GM19238 (cell line): ENCODE data around the gene AFF3.
"Not testable (repeated sequence)": the region's sequence is repeated elsewhere in the genome, so short reads cannot be mapped to it uniquely, and the experiment has no call there.

Experiments used
- DNase-seq: peaks from one replicate; pipeline ENCODE4 v3.0.0; 2011; ENCODE audit warnings: low spot score; ENCODE audit not compliant: insufficient read length

AFF3 gene

GRCh38 chr2:99672766-99673350 lies 469.5 kb downstream of the AFF3 start:
- no peak for DNase-seq

DNA sequence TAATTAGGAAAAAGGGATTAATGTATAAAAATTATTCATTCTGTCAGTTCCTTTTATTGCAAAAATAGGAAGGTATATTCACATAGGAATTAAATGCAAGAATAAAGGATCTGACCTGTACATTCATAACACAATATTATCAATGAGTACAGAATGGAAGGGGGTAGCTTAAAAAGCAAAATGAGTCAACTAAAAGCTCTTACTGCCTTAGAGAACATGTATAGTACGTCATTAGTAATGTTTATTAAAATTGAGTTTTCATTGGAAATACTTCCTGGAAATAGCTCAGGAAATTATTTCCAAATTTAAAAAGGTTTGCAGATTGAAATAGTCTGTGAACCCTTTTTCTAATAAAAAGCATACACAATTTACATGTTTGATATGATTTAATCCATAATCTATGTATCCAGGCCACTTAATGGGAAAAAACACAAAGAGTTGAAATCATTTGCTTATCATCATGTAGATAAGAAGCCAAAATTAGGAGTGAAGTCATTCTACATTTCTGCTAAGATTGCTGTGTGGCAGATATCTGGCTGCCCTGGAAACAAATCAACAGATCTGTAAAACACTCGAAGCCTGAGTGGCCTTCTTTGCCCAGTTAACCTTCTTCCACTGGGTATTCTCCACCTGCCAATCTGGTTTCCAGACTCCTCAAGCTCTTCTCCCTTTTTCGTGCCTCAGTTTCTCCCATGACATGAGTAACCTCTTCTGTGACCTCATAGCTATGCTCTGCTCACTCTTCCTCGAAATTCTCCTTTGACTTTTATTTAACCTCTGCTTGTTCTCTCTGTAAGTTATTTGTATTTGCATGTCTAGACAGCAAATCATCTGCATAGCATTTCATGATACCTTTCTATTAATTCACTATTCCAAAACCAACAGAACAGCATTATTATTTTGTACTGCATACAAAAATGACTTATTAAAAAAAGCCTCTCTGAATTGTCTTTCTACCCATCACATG lies 471.3 kb downstream of the AFF3 start:
- no peak for DNase-seq

DNA sequence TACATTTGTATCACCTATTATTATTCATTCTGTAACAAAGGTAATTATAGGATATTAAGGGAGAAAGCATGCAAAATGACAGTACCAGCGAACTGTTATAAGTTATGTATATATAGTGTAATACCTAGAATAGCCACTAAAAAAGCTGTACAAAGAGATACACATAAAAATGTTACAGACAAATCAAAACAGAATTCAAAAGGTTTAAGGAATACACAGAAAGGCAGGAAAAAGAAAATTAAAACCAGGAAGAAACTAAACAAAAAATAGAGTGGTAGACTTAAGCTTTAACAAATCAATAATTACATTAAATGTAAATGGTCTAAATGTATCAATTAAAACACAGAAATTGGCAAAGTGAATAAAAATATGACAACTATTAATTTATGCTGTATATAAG lies 476.1 kb downstream of the AFF3 start:
- DNase-seq: no peak

DNA sequence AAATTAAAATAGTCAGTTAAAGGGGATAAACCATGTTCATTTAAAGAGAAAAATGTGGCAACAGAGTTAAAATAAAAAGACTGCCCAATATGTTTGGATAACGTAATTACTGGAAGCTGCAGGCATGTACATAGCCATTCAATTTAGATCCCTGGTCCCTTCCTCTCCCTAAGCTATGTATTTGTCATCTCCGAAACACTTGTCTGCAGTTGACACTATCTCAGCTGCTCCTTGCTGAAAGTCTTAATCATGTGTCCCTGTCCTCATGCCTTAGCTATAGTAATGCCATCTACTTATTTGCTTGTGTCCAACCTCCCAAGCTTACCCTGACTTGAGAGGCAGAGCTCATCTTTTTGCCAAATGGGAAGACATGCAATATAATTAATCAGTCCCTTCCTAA lies 478.7 kb downstream of the AFF3 start:
- DNase-seq: no peak

DNA sequence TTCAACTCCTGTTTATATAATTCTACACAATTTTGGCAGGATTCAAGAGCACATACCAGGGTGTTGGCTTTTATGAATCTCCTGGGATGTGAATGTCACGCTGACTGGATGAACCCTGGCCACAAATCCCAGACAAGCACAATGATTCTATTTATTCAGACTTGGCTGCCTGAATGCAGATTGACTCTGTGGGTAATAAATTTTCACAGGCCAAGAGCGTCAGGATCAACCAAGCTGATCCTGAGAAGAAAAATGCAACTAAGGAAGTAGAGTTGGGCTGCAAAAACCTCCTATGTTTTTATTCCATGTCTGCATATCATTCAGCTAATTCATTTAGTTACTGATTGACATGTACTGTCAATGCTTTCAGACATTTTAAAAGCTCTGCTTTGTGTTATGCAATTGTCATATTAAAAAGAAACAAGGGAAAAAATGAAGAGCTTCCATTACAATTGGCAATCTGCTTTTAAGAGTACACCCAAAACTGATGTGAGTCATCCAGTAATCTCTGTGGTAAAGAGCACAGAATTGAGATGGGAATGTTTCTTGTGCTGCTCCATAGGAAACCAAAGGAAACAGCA lies 479.5 kb downstream of the AFF3 start:
- no peak for DNase-seq

GRCh38 chr2:99661761-99662160 lies 480.6 kb downstream of the AFF3 start:
- not testable (repeated sequence) for DNase-seq

GRCh38 chr2:99660616-99661406 lies 481.6 kb downstream of the AFF3 start:
- no peak for DNase-seq

- no peak for DNase-seq
Observed at GRCh38 chr2:99659874-99660273, 482.5 kb downstream of the AFF3 start.

GRCh38 chr2:99657691-99658258 lies 484.6 kb downstream of the AFF3 start:
- DNase-seq: no peak

- DNase-seq: no peak
Observed at GRCh38 chr2:99656994-99657393, 485.4 kb downstream of the AFF3 start.

- no peak for DNase-seq
Observed at GRCh38 chr2:99653433-99653832, 489.0 kb downstream of the AFF3 start.

- no peak for DNase-seq
Observed at GRCh38 chr2:99652862-99653261, 489.5 kb downstream of the AFF3 start.

DNA sequence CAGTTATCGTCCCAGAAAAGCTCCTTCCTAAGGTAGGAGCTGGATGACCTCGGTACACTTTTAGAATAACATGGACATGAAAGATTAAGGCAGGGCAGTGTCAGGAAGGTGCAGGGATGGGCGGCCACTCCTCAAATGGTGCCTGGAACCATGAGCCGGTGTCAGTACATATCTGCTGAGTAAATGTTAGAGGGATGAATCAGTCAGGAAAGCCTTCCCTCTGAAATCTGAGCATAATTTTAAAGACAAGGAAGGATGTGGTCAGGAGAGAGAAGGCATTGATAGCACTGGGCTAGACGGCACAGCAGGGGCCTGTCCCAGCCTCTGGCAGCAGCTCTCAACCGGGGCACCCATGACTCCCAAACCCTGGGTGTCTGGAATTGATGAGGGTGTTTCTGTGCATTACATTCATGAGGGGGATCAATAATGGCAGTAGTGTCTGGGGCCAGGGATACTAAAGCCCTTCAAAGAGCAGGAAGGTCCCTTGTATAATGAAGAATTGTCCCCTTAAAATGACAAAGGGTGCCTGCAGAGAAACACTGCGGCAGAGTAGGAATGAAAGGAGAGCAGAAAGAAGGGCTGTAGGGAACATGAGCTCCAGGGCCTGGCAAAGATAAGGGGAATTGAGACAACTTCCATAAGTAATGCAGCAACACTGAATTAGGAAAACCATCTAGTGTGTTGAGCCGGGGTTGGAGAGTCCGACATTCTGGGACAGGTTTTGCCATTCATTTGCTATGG lies 490.3 kb downstream of the AFF3 start:
- no peak for DNase-seq

DNA sequence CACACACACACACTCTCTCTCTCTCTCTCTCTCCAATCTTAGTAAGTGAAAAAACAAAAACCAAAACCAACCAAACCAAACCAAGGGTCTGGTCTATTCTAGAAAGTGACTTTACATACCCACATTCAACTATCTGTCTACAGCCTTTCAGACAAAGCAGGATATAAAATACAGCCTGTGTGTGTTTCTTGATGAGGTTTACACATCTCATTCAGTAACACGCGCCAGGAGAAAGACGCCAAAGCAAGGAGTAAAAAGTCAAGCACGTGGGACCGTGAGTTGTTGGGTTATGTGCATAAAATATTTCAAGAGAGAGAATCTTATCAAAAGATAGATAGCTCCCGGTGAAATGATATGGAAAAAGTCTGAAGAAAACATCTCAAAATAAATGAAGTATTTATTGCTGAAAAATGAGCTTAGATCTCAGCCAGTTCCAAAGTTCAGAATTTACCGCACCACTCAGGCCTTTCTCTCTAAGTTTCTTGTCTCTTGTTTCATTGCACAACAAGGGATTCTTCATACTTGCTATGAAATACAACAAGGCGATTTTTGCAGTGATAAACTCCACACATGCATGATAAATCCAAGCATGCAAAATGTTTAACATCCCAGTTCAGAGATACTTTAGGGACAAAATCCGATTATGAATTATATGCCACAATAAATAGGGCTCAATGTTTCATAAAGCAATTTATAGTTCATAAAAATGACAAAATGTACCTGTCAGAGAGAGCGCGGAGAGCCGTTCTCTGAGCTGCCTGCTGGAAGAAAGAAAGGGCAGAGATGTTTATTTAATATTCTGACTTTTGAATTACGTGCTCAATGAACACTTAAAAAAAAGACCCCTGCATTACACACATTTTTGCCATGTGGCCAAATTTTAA lies 493.2 kb downstream of the AFF3 start:
- DNase-seq: no peak

GRCh38 chr2:99648178-99648844 lies 494.1 kb downstream of the AFF3 start:
- no peak for DNase-seq

- no peak for DNase-seq
Observed at GRCh38 chr2:99645960-99646359, 496.4 kb downstream of the AFF3 start.

DNA sequence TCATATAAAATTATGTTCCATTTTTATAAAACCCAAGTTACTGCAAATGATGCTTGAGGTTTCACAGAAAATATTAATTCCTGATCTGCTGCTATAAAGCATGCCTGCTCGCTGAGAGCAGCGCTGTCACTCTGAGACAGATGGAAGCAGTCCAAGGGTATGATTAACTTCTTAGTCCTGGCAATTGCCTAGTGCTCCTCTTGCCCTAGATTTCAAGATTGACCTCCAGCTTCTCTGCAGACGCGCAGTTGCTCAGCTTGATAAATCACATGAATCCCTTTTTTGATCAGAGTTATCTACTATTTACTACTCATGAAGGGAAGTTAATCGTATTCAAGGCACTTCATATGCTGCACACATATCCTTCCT lies 498.0 kb downstream of the AFF3 start:
- no peak for DNase-seq

GRCh38 chr2:99643787-99644418 lies 498.5 kb downstream of the AFF3 start:
- DNase-seq: no peak

GRCh38 chr2:99641999-99642398 lies 500.4 kb downstream of the AFF3 start:
- no peak for DNase-seq
